ENCODE results near the gene SLC8A1.

Gene SLC8A1

GRCh38 chr2:40298026-40298425 lies 153.9 kb downstream of the SLC8A1 start:
- in situ Hi-C loops (cut with MboI; ENCODE audit: low pct_unique_long_range_greater_than_20kb, low sequenced_read_pairs), result no loop called here
- no peak for DNase-seq

DNA sequence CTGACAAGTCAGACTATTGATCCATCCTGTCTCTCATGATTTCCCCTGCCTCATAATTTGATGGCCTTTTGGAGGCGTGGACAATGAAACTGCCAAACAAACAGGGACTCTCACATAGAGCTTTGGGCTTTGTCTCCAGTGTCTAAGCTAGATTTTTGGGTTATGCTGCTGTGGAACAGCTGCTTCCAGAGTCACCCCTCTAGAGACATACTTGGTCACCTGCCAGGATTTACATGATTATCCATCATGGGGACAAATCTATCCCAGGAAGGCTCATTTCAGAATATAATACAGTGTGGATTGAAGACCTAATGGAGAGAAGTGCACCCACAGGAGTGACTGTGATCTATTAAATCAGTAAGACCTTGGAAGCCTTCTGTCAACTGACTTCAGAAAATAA lies 159.6 kb downstream of the SLC8A1 start:
- no peak for DNase-seq
- in situ Hi-C loops (cut with MboI; ENCODE audit: low pct_unique_long_range_greater_than_20kb, low sequenced_read_pairs), result no loop called here

DNA sequence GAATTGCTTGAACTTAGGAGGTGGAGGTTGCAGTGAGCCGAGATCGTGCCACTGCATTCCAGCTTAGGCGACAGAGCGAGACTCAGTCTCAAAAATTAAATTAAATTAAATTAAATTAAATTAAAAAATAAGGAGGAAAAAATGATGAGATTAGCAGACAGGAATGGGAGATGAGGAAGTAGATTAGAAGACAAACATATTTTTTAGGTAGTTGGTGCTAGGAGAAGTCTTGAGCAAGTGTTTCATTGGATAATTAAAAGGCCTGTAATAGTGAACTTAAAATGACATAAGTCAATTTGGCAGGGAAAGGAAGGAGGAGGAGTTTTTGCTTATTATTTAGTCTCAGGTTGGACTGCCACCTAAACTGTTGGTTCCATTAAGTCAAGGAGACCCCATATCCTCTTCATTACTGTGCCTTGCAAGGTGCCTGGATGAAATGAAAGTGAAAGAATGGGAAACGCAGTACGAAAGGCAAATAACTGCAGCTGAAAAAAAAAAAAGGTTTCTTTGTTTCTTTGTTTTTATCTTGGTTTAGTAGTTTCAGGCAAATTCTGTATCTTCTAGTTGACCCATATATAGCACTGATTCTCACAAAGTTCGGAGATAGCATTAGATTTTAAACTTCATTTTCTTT lies 162.0 kb downstream of the SLC8A1 start:
- in situ Hi-C loops (cut with MboI; ENCODE audit: low pct_unique_long_range_greater_than_20kb, low sequenced_read_pairs), result no loop called here

DNA sequence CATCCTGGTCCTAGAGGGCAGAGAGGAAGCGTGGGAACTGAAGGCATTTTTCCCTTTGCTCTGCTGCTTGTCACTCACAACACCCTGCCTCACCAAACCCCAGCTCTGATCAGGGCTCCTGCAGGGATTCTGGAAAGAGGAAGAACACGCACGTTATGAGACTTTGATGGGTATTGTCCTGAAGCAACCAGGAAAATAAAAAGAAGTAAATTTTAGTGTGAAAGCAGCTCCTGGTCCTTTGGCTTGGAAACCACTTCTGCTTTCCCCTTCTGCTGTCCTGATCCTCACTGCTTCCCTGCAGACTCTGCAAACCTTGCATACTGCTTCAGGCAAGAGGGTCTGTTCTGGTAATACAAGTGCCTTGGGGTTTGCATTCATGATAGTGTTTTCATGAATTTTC lies 164.1 kb downstream of the SLC8A1 start:
- DNase-seq, result peak; percentile 39
- in situ Hi-C loops (cut with MboI; ENCODE audit: low pct_unique_long_range_greater_than_20kb, low sequenced_read_pairs), result no loop called here

More for the DNA sequence above, 162.0 kb downstream of the SLC8A1 start:
- DNase-seq, result no peak

DNA sequence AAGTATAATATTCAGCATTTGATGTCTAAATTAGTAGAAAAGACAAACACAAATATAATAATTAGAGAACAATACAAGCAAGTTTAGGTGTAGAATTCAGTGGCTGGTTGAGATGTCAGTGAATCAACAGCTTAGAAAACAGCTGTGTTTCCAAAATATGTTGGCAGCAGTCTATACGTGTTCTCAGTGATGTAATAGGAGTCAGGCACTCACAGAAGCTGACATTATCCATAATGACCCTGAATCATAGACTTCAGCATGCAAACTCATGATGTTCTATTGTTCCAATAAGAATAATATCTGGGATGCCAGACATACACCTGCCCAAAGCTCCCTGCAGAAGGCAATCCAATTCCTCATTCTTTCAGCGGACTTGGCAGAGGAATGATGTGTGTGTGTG lies 164.7 kb downstream of the SLC8A1 start:
- no peak for DNase-seq
- in situ Hi-C loops (cut with MboI; ENCODE audit: low pct_unique_long_range_greater_than_20kb, low sequenced_read_pairs), result no loop called here

GRCh38 chr2:40286721-40287120 lies 165.2 kb downstream of the SLC8A1 start:
- no peak for DNase-seq
- in situ Hi-C loops (cut with MboI; ENCODE audit: low pct_unique_long_range_greater_than_20kb, low sequenced_read_pairs), result no loop called here

- in situ Hi-C loops (cut with MboI; ENCODE audit: low pct_unique_long_range_greater_than_20kb, low sequenced_read_pairs), result no loop called here
Measured at GRCh38 chr2:40285391-40285790, 166.5 kb downstream of the SLC8A1 start.

DNA sequence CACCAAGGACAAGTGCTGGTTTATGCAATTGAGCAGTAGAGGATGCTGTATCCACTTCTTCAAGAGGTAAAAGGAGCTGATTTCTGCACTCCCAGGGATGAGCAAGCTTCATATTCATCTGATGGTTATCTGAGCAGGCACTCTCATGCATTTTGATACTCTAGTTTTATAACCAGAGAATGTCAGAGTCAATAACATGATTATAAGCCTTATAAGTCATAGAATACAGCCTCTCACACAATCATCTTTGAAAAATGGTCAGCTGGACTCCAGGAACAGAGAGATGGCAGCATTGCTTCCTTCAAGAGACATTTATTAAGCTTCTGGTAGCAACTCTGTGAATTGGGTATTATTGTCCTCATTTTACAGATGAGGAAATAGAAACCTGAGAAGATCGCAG lies 167.1 kb downstream of the SLC8A1 start:
- DNase-seq, result no peak
- in situ Hi-C loops (cut with MboI; ENCODE audit: low pct_unique_long_range_greater_than_20kb, low sequenced_read_pairs), result no loop called here

More at GRCh38 chr2:40285391-40285790, 166.5 kb downstream of the SLC8A1 start:
- DNase-seq, result no peak

GRCh38 chr2:40283111-40283909 lies 168.6 kb downstream of the SLC8A1 start:
- in situ Hi-C loops (cut with MboI; ENCODE audit: low pct_unique_long_range_greater_than_20kb, low sequenced_read_pairs), result no loop called here

DNA sequence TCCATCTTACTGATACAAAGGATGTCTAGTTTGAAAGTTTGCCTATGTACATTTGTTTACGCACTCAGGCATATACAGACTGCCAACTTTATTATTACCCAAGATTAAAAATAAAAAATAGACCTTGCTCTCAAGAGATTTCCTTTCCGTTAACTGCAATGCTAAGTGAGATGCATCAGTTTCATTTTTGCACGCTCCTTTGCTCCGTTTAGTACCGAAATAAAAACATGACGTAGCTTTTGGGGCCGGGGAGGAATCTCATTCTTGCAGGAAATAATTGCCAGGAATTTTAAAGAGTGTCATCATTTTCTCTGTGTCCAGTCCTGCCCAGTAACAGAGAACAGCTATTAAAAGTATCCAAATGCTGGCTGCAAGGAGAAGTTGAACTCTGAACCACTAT lies 169.5 kb downstream of the SLC8A1 start:
- in situ Hi-C loops (cut with MboI; ENCODE audit: low pct_unique_long_range_greater_than_20kb, low sequenced_read_pairs), result no loop called here
- no peak for DNase-seq

More at GRCh38 chr2:40283111-40283909, 168.6 kb downstream of the SLC8A1 start:
- no peak for DNase-seq

DNA sequence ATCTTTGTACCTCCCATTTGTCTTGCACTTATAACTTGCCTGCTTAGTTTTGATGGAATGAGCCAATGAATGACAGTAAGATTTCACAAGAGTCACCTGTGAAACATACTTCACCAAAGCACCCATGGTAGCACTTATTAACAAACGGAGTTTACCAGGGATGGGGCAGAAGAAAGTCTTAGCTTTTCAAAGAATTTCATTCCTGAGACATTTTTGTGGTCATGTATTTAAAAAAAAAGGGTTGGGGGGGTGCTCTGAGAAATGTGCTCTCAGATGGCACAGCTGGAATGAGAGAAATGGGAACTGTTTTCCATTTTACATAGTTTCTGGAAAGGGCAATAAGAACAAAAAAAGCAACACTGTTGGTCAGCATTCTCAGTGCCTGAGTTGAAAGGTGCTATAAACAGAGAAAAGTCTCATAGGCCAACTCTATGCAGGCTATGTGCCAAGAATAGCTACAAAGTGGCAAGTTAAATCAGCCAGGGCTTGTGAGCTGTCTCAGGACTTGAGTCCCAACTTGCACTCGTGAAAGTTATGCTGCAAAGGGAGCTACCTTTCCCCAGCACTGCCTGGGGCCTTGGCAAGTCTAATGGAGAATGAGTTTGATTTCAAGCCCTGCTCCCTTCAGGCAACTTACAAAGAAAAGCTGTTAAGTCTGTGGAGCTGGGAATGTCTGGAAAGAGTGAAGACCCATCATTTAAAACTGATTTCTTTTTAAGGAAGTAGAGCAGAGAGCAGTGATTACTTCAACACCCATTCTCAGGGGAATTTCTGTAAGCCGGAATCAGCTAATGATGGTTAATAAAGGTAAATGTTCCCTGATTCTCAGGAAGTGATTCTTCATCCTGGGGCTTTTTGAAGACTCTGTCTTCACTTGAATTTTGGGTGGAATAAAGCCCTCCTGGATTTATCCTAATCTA lies 170.6 kb downstream of the SLC8A1 start:
- no peak for DNase-seq
- in situ Hi-C loops (cut with MboI; ENCODE audit: low pct_unique_long_range_greater_than_20kb, low sequenced_read_pairs), result no loop called here

DNA sequence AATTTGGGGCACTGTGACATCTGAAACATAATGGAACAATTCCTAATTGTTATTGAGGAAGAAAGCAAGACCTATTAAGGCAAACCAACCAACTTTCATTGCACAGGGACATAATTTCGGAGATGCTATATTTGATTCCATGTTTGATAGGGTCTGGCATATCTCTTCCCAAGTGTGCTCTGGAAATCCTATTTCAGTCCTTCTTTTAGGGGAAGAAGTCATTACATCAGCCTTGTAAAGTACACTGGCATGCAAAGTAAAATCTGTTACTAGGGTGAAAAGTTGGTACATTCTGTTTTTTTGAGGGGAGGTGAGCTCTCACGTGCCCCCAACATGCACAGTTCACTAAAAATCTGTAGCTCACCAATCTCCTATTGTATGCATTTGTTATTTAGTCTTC lies 172.4 kb downstream of the SLC8A1 start:
- in situ Hi-C loops (cut with MboI; ENCODE audit: low pct_unique_long_range_greater_than_20kb, low sequenced_read_pairs), result no loop called here
- no peak for DNase-seq

DNA sequence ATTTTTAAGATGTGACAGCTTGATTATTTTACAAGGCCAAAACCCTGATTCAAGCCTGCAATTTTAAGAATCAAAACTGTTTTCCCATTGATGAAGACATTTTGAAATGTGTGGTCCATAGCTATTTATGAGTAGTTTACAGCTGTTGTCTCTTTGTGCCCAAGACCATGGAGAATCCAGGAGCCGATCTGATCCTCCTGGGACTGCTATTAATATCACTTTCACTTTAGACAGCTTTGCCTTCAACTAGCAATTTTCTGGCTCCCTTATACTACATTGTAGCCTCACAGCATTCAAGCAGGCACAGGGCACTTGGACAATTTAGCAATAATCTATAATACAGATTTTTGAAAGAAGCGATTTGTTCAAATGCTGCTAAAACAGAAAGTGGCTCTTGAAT lies 172.9 kb downstream of the SLC8A1 start:
- in situ Hi-C loops (cut with MboI; ENCODE audit: low pct_unique_long_range_greater_than_20kb, low sequenced_read_pairs), result no loop called here
- DNase-seq, result no peak

- DNase-seq, result no peak
- in situ Hi-C loops (cut with MboI; ENCODE audit: low pct_unique_long_range_greater_than_20kb, low sequenced_read_pairs), result no loop called here
Measured at GRCh38 chr2:40276076-40276475, 175.8 kb downstream of the SLC8A1 start.

- in situ Hi-C loops (cut with MboI; ENCODE audit: low pct_unique_long_range_greater_than_20kb, low sequenced_read_pairs), result no loop called here
- DNase-seq, result no peak
Measured at GRCh38 chr2:40274270-40274669, 177.6 kb downstream of the SLC8A1 start.

DNA sequence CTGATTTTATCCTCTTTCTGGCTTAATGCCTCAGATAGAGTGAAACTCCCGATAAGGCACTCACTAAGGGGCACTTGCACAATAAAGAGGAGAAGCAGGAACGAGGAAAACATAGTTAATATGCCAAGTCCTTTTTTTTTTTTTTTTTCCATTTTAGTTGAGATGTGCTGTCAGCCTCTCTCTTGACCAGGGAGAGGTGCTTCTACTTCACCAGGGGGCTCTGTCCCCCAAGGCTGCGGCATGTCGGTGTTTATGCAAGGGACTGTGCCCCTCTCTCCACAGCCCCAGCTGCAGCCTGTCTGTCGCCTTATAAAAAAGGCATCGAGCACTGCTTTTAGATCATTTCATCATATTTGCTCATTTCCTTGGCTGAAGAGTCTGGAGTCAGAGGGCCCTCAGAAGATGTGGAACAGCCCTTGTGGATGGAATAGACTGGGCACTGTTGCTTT lies 178.1 kb downstream of the SLC8A1 start:
- in situ Hi-C loops (cut with MboI; ENCODE audit: low pct_unique_long_range_greater_than_20kb, low sequenced_read_pairs), result no loop called here
- no peak for DNase-seq

DNA sequence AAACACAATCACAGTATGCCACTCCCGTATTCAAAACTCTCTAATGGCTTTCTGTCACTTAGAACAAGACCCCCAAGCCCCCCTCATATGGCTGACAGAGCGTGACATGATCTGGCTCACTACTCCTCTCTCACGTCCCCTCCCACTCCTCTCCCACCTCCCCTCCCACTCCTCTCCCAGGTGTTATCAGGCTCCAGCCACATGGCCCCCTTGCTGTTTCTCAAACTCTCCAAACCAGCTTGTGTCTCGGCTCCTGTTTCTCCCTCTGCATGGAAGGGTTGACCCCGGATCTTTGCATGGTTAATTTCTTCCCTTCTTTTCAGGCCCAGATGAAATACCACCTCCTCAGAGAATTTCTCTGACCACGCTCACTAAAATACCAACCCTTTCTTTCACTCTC lies 180.8 kb downstream of the SLC8A1 start:
- in situ Hi-C loops (cut with MboI; ENCODE audit: low pct_unique_long_range_greater_than_20kb, low sequenced_read_pairs), result no loop called here
- no peak for DNase-seq

DNA sequence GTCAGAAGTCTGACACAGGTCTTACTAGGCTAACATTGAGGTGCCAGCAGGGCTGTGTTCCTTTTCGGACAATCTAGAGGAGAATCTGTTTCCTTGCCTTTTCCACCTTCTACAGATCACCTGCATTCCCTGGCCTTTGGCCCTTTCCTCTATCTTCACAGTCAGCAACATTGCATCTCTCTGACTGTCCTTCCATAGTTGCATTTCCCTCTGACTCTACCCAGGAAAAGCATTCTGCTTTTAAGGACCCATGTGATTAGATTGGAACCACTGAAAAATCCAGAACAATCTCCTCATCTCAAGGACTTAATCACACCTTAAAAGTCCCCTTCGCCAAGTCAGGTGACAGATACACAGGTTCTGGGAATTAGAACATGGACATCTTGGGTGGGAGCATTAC lies 181.5 kb downstream of the SLC8A1 start:
- in situ Hi-C loops (cut with MboI; ENCODE audit: low pct_unique_long_range_greater_than_20kb, low sequenced_read_pairs), result no loop called here
- no peak for DNase-seq

DNA sequence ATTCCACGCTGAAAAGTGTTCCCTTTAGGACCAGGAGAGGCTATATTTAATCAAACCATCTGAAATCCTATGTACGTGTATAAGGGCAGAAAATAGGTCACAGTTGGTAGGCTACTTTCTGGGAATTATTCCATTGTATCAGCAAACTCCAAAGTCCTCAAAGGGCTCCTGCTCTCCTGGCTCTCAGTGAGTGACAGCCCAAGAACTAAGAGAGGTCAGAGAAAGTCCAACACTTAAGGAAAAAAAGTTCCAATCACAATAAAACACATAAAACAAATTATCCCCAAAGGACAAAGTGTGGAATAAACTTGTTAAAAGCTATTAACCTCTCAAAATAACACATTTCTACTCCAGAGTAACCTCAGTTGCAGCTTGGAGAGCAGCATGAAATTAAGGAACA lies 183.3 kb downstream of the SLC8A1 start:
- in situ Hi-C loops (cut with MboI; ENCODE audit: low pct_unique_long_range_greater_than_20kb, low sequenced_read_pairs), result no loop called here

DNA sequence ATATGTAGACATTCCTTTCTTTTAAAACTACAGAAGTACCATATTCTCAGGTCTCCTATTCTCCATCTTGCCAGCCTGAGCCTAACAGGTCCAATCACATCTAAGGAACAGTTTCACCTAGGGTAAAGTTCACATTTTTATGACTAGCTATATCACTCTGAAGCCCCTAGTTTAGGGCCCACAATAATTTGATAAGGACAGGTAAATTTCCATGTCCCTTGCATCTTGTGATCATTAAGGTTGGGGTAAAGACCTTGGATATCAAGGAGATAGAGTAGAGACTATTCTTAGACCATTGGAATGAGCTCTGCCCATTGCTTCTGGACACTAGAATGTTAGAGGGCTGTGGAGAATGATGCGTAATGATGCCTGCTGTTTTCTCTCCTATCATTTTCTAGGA lies 185.7 kb downstream of the SLC8A1 start:
- in situ Hi-C loops (cut with MboI; ENCODE audit: low pct_unique_long_range_greater_than_20kb, low sequenced_read_pairs), result no loop called here

More for the DNA sequence above, 183.3 kb downstream of the SLC8A1 start:
- no peak for DNase-seq

More for the DNA sequence above, 185.7 kb downstream of the SLC8A1 start:
- no peak for DNase-seq

Measured in KBM-7 (cell line).